ENCODE data around the gene CCBE1.

GRCh38 chr18:59610546-59611140 is 86.6 kb downstream of the CCBE1 start:
- TF ChIP-seq ZNF212 (CRISPR knock-in tag; IDR thresholded peaks at IDR 0.05) (no peak), HMGXB4 (CRISPR knock-in tag; IDR thresholded peaks at IDR 0.05) (no peak), CTCF (IDR thresholded peaks at IDR 0.05 in 2 of 3, conservative IDR thresholded peaks at IDR 0.05 in 1 of 3; ENCODE audit: insufficient read depth in 2 of 3, low read depth in 1 of 3, low read length in 3 of 3) (no peak), GATA2 (CRISPR knock-in tag; IDR thresholded peaks at IDR 0.05) (no peak)
